ENCODE results near the gene EMP3.
"Not testable (repeated sequence)": the region's sequence is repeated elsewhere in the genome, so short reads cannot be mapped to it uniquely, and the experiment has no call there.

The EMP3 gene, protein sequence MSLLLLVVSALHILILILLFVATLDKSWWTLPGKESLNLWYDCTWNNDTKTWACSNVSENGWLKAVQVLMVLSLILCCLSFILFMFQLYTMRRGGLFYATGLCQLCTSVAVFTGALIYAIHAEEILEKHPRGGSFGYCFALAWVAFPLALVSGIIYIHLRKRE

DNA sequence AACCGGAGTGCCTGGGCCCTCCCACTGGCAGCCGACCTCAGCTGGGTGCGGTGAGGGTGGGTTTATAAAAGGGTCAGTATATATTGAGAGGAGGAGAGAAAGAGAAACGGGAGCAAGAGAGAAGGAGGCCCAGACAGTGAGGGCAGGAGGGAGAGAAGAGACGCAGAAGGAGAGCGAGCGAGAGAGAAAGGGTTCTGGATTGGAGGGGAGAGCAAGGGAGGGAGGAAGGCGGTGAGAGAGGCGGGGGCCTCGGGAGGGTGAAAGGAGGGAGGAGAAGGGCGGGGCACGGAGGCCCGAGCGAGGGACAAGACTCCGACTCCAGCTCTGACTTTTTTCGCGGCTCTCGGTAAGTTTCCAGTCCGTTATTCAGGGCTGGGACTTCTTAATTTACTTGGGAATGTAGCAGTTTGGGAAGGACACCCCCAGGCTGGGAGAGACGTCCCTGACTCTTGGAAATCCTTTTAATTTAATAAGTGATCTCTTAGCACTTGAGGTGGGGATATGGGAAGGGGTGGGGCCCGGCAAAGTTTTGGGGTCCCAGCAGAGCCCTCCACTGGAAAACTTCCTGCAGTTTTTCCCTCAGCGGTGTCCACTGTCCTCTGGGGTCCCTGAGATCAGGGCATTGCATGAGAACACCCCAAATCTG is at the start of gene EMP3:
EMP3 (plus strand) TSS at position 288 of the 646 bp plus-strand sequence. CDS start 1,293 bp downstream, outside the sequence.
- in situ Hi-C loops (cut with HindIII; ENCODE audit: low pct_ligation_motif_present, low pct_unique_long_range_greater_than_20kb, low sequenced_read_pairs), result no loop called here
- peak; percentile 89 for DNase-seq

- in situ Hi-C loops (cut with HindIII; ENCODE audit: low pct_ligation_motif_present, low pct_unique_long_range_greater_than_20kb, low sequenced_read_pairs), result no loop called here
- DNase-seq, result no peak
Observed at GRCh38 chr19:48279747-48280146, 45.6 kb upstream of the EMP3 start.

DNA sequence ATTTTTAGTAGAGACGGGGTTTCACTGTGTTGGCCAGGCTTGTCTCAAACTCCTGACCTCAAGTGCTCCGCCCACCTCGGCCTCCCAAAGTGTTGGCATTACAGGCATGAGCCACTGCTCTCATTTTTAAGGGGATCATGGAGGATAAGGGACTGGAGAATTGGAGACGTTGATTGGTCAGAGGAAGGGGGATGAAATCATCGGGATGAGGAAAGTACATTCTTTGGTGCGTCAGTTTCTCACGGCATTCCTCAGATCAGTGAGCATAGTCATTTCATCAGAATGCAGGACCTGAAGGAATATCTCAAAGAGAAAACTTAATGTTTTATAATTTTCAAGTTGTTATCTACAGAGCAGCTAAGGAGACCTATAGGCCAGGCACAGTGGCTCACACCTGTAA is 41.4 kb upstream of the EMP3 start:
- DNase-seq, result no peak

DNA sequence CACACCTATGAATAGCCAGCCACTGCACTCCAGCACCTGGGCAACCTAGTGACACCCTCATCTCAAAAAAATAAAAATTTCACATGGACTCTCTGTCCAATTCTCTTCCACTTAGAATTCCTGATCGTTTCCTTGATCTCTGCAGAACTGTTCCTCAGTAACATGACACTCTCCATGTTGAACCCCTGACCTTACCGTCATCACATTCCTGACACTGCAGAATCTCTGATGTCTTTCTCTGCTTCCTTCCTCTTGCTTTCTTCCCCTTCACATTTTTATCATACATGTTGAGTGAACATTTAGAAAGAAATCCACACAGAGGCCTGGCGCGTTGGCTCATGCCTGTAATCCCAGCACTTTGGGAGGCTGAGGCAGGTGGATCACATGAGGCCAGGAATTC is 40.5 kb upstream of the EMP3 start:
- in situ Hi-C loops (cut with HindIII; ENCODE audit: low pct_ligation_motif_present, low pct_unique_long_range_greater_than_20kb, low sequenced_read_pairs), result no loop called here
- no peak for DNase-seq

More for the DNA sequence above, 41.4 kb upstream of the EMP3 start:
- in situ Hi-C loops (cut with HindIII; ENCODE audit: low pct_ligation_motif_present, low pct_unique_long_range_greater_than_20kb, low sequenced_read_pairs), result no loop called here

- in situ Hi-C loops (cut with HindIII; ENCODE audit: low pct_ligation_motif_present, low pct_unique_long_range_greater_than_20kb, low sequenced_read_pairs), result no loop called here
Observed at GRCh38 chr19:48287748-48288147, 37.6 kb upstream of the EMP3 start.

GRCh38 chr19:48290401-48290770 is 35.0 kb upstream of the EMP3 start:
- in situ Hi-C loops (cut with HindIII; ENCODE audit: low pct_ligation_motif_present, low pct_unique_long_range_greater_than_20kb, low sequenced_read_pairs), result no loop called here
- peak; percentile 67 for DNase-seq

More at GRCh38 chr19:48287748-48288147, 37.6 kb upstream of the EMP3 start:
- DNase-seq, result no peak

DNA sequence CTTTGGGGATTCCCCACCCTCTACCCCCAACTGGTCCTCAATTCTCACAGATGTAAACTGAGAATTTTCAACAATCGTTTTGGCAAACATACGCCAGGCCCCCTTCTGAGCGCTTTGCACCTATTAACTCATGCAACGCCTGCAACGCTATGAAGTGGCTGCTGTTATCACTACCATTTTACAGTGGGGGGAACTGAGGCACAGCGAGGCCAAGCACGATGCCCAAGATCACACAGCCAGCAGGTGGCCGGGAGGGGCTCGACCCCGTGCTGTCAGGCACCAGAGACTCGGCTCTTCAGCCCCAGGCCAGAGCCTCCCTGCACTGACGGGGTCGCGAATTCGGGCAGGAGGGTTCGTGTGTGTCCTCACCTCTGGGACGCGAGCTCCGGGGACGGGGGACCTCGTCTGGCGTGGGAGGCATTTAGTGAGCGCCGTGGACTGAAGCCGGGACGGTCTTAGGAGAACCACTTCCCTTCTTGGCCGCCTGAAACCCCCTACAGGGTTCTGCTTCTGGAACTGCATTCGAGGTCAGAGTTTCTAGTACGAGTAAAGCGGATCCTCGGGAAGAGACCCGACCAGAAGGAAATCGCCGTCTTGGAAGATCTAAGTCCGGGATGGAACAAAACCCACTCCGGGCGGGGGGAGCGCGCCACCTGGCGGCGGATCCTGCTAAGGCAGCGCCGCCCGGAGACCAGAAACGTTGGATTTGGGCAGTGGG is 34.4 kb upstream of the EMP3 start:
- peak; percentile 75 for DNase-seq
- in situ Hi-C loops (cut with HindIII; ENCODE audit: low pct_ligation_motif_present, low pct_unique_long_range_greater_than_20kb, low sequenced_read_pairs), result no loop called here

DNA sequence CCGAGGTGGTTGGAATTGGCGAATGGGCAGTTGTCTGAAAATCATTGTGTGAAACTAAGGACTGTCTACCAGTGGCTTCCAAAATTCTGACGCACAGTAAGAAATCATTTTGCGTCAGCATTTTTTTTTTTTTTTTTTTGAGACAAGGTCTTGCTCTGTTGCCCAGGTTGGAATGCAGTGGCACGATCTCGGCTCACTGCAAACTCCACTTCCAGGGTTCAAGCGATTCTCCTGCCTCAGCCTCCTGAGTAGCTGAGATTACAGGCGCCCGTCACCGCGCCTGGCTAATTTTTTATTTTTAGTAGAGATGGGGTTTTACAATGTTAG is 33.9 kb upstream of the EMP3 start:
- DNase-seq; in situ Hi-C loops (cut with HindIII; ENCODE audit: low pct_ligation_motif_present, low pct_unique_long_range_greater_than_20kb, low sequenced_read_pairs): not testable (repeated sequence)

DNA sequence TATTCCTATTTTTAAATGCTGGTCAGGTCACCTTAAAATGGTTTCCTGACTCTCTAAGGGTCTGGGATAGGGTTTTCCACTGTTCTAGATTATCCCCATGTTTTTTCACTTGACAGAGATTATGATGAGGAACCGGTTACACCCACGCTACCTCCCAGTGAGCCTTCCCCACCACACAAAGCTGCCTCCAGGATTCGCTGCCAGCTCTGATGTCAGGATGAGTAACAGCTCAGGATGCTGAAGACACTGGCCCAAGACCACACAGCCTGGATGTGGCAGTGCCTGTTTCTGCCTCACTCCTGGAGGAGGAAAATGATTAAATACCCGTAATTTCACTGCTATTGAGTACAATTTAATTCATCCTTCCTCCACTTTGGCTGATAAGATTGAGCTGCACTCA is 32.6 kb upstream of the EMP3 start:
- DNase-seq, result peak; percentile 29
- in situ Hi-C loops (cut with HindIII; ENCODE audit: low pct_ligation_motif_present, low pct_unique_long_range_greater_than_20kb, low sequenced_read_pairs), result no loop called here

DNA sequence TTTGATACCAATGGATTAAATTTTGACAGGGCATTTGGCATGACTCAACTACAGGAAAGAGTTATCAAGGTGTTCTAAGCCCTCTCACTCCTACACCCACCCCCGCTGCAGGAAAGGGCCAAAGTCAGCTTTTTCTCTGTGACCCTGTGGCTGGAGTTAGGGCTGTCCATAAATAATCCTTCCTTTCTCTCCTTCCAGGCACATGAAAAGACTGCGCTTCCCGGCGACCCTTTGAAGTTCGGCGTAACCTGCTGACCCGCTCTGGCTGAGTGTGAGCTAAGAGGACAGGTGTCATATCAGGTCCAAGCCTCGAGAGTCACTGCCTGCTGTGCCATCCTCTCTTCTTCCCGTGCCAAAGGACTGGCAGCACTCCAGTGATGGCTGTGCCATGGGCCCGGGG is 29.9 kb upstream of the EMP3 start:
- in situ Hi-C loops (cut with HindIII; ENCODE audit: low pct_ligation_motif_present, low pct_unique_long_range_greater_than_20kb, low sequenced_read_pairs), result no loop called here
- DNase-seq, result no peak

GRCh38 chr19:48296963-48297734 is 28.2 kb upstream of the EMP3 start:
- DNase-seq, result no peak
- in situ Hi-C loops (cut with HindIII; ENCODE audit: low pct_ligation_motif_present, low pct_unique_long_range_greater_than_20kb, low sequenced_read_pairs), result no loop called here

- in situ Hi-C loops (cut with HindIII; ENCODE audit: low pct_ligation_motif_present, low pct_unique_long_range_greater_than_20kb, low sequenced_read_pairs), result no loop called here
Observed at GRCh38 chr19:48297975-48298374, 27.4 kb upstream of the EMP3 start.

DNA sequence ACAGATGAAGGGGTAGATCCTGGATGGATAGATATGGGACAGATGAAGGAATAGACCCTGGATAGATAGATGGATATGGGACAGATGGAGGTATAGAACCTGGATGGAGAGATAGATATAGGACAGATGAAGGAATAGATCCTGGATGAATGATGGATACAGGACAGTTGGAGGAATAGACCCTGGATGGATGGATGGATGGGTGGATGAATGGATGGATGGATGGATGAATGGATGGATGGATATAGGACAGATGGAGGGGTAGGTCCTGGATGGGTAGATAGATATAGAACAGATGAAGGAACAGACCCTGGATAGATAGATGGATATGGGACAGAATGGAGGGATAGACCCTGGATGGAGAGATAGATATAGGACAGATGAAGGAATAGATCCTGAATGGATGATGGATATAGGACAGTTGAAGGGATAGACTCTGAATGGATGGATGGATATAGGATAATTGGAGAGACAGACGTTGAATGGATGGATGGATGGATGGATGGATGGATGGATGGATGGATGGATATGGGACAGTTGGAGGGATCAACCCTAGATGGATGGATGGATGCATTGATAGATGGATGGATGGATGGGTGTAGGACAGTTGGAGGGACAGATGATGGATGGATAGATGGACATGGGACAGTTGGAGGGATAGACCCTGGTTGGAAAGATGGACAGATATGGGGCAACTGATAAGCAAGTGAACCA is 23.3 kb upstream of the EMP3 start:
- no peak for DNase-seq
- in situ Hi-C loops (cut with HindIII; ENCODE audit: low pct_ligation_motif_present, low pct_unique_long_range_greater_than_20kb, low sequenced_read_pairs), result no loop called here

More at GRCh38 chr19:48297975-48298374, 27.4 kb upstream of the EMP3 start:
- DNase-seq, result no peak

GRCh38 chr19:48302600-48302959 is 22.8 kb upstream of the EMP3 start:
- no peak for DNase-seq
- in situ Hi-C loops (cut with HindIII; ENCODE audit: low pct_ligation_motif_present, low pct_unique_long_range_greater_than_20kb, low sequenced_read_pairs), result no loop called here

DNA sequence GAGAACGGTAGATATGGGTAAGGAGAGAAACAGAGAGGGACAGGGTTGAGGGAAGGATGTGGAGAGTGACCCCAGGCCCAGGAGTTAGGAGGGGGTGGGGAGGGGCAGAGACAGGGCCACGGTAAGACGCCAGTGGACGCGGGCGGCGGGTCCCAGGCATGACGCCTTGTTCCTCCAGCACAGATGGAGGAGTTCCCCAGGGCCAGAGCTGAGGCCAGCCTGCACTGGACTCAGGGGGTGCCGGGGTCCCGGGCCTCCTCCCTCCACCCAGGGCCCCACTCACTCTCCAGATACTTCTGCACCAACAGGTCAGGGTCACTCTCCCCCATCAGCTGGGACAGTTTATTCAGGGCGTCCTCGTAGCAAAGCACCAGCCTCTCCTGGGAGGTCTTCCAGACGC is 22.0 kb upstream of the EMP3 start:
- in situ Hi-C loops (cut with HindIII; ENCODE audit: low pct_ligation_motif_present, low pct_unique_long_range_greater_than_20kb, low sequenced_read_pairs), result no loop called here

DNA sequence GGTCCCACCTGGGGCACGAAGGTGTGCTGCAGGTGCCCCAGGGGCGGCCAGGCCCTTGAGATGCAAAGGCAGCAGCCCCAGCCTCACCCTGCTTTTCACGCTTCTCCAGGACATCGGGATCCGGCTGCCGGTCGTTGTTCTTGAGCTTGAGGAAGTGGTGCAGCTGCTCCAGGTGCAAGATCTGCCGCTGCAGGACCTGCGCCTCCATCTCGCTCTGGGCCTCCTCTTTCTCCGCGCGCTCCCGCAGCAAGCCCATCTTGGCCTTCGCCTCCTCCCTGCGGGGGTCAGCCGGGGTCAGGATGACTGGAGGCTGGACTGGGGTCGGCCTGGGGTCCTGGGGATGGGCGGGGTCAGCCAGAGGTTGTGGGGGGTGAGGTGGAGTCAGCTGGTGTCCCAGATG is 21.5 kb upstream of the EMP3 start:
- no peak for DNase-seq
- in situ Hi-C loops (cut with HindIII; ENCODE audit: low pct_ligation_motif_present, low pct_unique_long_range_greater_than_20kb, low sequenced_read_pairs), result no loop called here

More for the DNA sequence above, 22.0 kb upstream of the EMP3 start:
- no peak for DNase-seq

DNA sequence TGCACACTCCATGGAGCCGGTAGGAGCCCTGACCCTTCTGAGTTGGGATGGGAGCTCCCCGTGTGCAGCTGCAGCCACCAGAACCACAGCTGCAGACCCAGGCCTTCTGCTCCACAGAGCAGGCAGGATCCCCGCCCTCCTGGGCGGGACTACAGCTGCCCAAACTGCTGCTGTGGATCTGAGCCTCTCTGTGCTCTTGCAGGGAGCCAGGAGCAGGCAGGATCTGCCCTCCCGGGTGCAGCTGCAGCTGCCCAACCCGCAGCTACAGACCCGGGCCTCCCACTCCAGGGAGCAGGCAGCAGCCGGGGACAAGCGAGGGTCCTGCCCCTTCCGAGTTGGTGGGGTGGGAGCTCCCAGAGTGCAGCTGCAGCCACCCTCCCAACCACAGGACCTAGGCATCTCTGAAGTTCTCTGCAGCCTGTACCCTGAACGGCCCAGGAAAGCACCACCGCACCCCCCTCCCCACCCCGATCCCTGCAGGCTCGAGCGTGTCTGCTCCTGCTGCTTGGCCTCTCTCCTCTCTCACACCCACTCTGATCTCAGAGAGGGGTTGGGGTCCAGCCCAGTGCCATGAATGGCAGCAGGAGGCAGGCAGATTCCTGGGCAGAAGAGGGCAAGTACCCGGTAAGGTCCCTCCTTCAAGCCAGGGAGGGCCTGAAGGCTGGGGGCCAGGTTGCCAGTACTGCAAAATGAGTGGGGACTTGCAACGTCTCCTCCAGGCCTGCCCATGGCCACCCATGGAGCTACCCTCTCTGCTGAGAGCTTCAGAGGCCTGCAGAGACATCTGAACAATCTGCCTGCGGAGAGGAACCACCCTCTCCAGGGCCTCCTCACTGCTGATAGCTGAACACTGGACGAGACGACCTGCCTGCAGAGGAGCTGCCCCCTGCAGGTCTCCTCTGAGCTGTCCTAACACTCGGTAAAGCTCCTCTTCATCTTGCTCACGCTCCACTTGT is 16.4 kb upstream of the EMP3 start:
- DNase-seq, result no peak
- in situ Hi-C loops (cut with HindIII; ENCODE audit: low pct_ligation_motif_present, low pct_unique_long_range_greater_than_20kb, low sequenced_read_pairs), result no loop called here

GRCh38 chr19:48309731-48310130 is 15.6 kb upstream of the EMP3 start:
- in situ Hi-C loops (cut with HindIII; ENCODE audit: low pct_ligation_motif_present, low pct_unique_long_range_greater_than_20kb, low sequenced_read_pairs); DNase-seq: not testable (repeated sequence)
